Neural progenitor cell (in vitro differentiated cells): ENCODE measurements around the gene SMTNL1. TPM values are rescaled to one million over a fixed set of nuclear protein-coding genes. Genes with fewer than 3 reads are reported as not detected.

Experiments
- DNase-seq: peaks from one replicate; pipeline ENCODE4 v3.0.0-alpha.2; 2016; ENCODE audit warnings: low spot score
- H2AFZ ChIP-seq: fragments of 200-600 bp; sonication (generic); replicated peaks from 2 replicates; pipeline ENCODE4 v1.6.1; 2016; ENCODE audit warnings: antibody characterized with exemption
- H3F3A ChIP-seq: fragments of 200-600 bp; sonication (generic); 2 replicates; pipeline ENCODE4 v1.6.1; 2016; ENCODE audit warnings: antibody characterized with exemption, low read depth
- H3K27ac ChIP-seq: fragments of 200-600 bp; sonication (generic); 2 replicates; pipeline ENCODE4 v1.5.1; 2016; ENCODE audit warnings: mild to moderate bottlenecking
- H3K27me3 ChIP-seq: fragments of 200-600 bp; sonication (generic); 2 replicates; pipeline ENCODE4 v1.6.1; 2016; ENCODE audit warnings: mild to moderate bottlenecking, moderate library complexity
- H3K36me3 ChIP-seq: fragments of 200-600 bp; sonication (generic); 2 replicates; pipeline ENCODE4 v1.5.1; 2016
- H3K4me1 ChIP-seq: fragments of 200-600 bp; sonication (generic); 2 replicates; pipeline ENCODE4 v1.6.1; 2016; ENCODE audit warnings: mixed run types
- H3K4me2 ChIP-seq: fragments of 200-600 bp; sonication (generic); 2 replicates; pipeline ENCODE4 v1.6.1; 2016
- H3K4me3 ChIP-seq: fragments of 200-600 bp; sonication (generic); 2 replicates; pipeline ENCODE4 v1.5.1; 2016
- H3K79me2 ChIP-seq: fragments of 200-600 bp; sonication (generic); 2 replicates; pipeline ENCODE4 v1.6.1; 2016; ENCODE audit warnings: low read depth
- H3K9ac ChIP-seq: fragments of 200-600 bp; sonication (generic); 2 replicates; pipeline ENCODE4 v1.6.1; 2016
- H3K9me3 ChIP-seq: fragments of 200-600 bp; sonication (generic); 2 replicates; pipeline ENCODE4 v1.5.1; 2016; ENCODE audit warnings: low read depth
- H4K20me1 ChIP-seq: fragments of 200-600 bp; sonication (generic); 2 replicates; pipeline ENCODE4 v1.6.1; 2016; ENCODE audit warnings: low read depth
- H3K27ac Mint-ChIP-seq: 3 replicates; pipeline ENCODE4 v1.8.0; 2021; ENCODE audit warnings: mixed read lengths
- H3K27me3 Mint-ChIP-seq: 2 replicates; pipeline ENCODE4 v1.8.0; 2022; ENCODE audit warnings: low read depth, mild to moderate bottlenecking, inconsistent platforms, moderate library complexity, mixed read lengths; ENCODE audit not compliant: insufficient read depth
- H3K36me3 Mint-ChIP-seq: 3 replicates; pipeline ENCODE4 v1.8.0; 2021; ENCODE audit warnings: mixed read lengths
- H3K4me1 Mint-ChIP-seq: 3 replicates; pipeline ENCODE4 v1.8.0; 2021; ENCODE audit warnings: mixed read lengths
- H3K4me3 Mint-ChIP-seq: 3 replicates; pipeline ENCODE4 v1.8.0; 2021; ENCODE audit warnings: mild to moderate bottlenecking, moderate library complexity, mixed read lengths
- H3K9me3 Mint-ChIP-seq: 3 replicates; pipeline ENCODE4 v1.8.0; 2020; ENCODE audit warnings: mixed read lengths
- CTCF ChIP-seq: fragments of 200-600 bp; sonication (generic); IDR thresholded peaks from 2 replicates; pipeline ENCODE4 v1.5.1; 2017; ENCODE audit warnings: antibody characterized with exemption, mild to moderate bottlenecking
- EZH2 ChIP-seq: fragments of 200-600 bp; sonication (generic); IDR thresholded peaks from 2 replicates; pipeline ENCODE4 v1.6.1; 2017; ENCODE audit warnings: antibody characterized with exemption, mild to moderate bottlenecking, moderate library complexity
- EZH2phosphoT487 ChIP-seq: fragments of 200-600 bp; sonication (generic); IDR thresholded peaks from 2 replicates; pipeline ENCODE4 v1.6.1; 2017; ENCODE audit warnings: antibody characterized with exemption
- total RNA-seq: library from RNA; depleted of rRNA; stranded (reverse); fragments of >200 nt; gene quantifications from 2 replicates; pipeline ENCODE4 v1.2.3, GENCODE V29; 2015; ENCODE audit warnings: low replicate concordance

The SMTNL1 gene
- total RNA-seq, 1 donor from 2014 or later, result not detected

DNA sequence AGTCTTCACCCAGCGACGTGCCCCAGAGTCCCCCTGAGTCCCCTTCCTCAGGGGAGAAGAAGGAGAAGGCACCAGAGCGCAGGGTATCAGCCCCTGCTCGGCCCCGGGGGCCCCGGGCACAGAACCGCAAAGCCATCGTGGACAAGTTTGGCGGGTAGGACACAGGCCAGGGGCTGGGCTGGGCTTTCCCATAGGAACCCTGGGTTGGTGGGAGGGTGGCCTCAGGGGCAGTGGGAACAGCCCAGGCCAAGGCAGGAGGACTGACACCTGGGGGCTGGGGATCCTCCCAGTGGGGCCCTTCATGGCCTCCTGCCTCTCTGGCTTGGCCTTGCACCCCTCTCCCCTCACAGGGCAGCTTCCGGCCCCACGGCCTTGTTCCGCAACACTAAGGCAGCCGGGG, 8.5 kb downstream of the SMTNL1 start:
- Mint-ChIP-seq H3K27me3 (peaks cover 7% of the 10 kb centered on the region), H3K27ac (no peak overlapping the region), H3K4me1 (peaks cover 14% of the 10 kb centered on the region), H3K36me3 (no peaks in the 10 kb centered on the region), H3K9me3 (no peaks in the 10 kb centered on the region), H3K4me3 (no peak overlapping the region)
- H3K36me3 ChIP-seq, result no peaks in the 10 kb centered on the region
- peaks cover 6% of the 10 kb centered on the region for H3K4me1 ChIP-seq
- no peak overlapping the region for H3K4me3 ChIP-seq
- DNase-seq, result no peak
- H3K79me2 ChIP-seq, result no peaks in the 10 kb centered on the region
- TF ChIP-seq EZH2phosphoT487, result no peak
- TF ChIP-seq EZH2, result no peak
- TF ChIP-seq CTCF, result no peak
- H3K9me3 ChIP-seq, result no peaks in the 10 kb centered on the region
- H3F3A ChIP-seq, result no peaks in the 10 kb centered on the region
- no peak overlapping the region for H3K4me2 ChIP-seq
- no peaks in the 10 kb centered on the region for H4K20me1 ChIP-seq
- no peak overlapping the region for H3K9ac ChIP-seq
- H2AFZ ChIP-seq, result no peak overlapping the region
- H3K27ac ChIP-seq, result no peak overlapping the region
- H3K27me3 ChIP-seq, result no peaks in the 10 kb centered on the region

DNA sequence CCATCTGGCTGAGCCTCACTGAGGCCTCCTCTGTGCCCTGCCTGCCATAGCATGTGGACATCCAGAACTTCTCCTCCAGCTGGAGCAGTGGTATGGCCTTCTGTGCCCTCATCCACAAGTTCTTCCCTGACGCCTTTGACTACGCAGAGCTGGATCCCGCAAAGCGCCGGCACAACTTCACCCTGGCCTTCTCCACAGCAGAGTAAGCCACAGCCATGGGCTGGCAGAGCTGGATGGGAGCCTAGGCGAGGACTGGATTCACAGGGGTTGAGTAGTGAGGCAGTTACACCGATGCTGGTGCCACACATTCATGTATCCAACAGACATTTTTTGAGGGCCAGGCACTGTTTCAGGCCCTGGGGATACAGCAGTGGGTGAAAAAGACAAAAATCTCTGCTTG, 9.1 kb downstream of the SMTNL1 start:
- Histone ChIP-seq H3K79me2 (no peaks in the 10 kb centered on the region), H3K9ac (no peak overlapping the region), H3F3A (no peaks in the 10 kb centered on the region), H3K36me3 (no peaks in the 10 kb centered on the region), H3K4me3 (no peak overlapping the region), H4K20me1 (no peaks in the 10 kb centered on the region), H3K4me1 (peaks cover 6% of the 10 kb centered on the region), H3K27me3 (no peaks in the 10 kb centered on the region), H2AFZ (no peak overlapping the region), H3K27ac (no peak overlapping the region), H3K4me2 (no peak overlapping the region), H3K9me3 (no peaks in the 10 kb centered on the region)
- no peak for TF ChIP-seq CTCF
- no peak for TF ChIP-seq EZH2phosphoT487
- TF ChIP-seq EZH2, result no peak
- H3K4me3 Mint-ChIP-seq, result no peak overlapping the region
- no peaks in the 10 kb centered on the region for H3K36me3 Mint-ChIP-seq
- H3K27me3 Mint-ChIP-seq, result peaks cover 7% of the 10 kb centered on the region
- H3K27ac Mint-ChIP-seq, result no peak overlapping the region
- peaks cover 14% of the 10 kb centered on the region for H3K4me1 Mint-ChIP-seq
- no peaks in the 10 kb centered on the region for H3K9me3 Mint-ChIP-seq
- DNase-seq, result no peak

GRCh38 chr11:57546869-57547475, 9.6 kb downstream of the SMTNL1 start:
- peaks cover 6% of the 10 kb centered on the region for H3K4me1 ChIP-seq
- no peak overlapping the region for H3K4me3 Mint-ChIP-seq
- DNase-seq, result peak; percentile 64
- H3K9me3 Mint-ChIP-seq, result no peaks in the 10 kb centered on the region
- H3K4me3 ChIP-seq, result no peak overlapping the region
- no peaks in the 10 kb centered on the region for H4K20me1 ChIP-seq
- no peak overlapping the region for H2AFZ ChIP-seq
- peak overlapping the region; percentile 21 for H3K27ac ChIP-seq
- H3K27ac Mint-ChIP-seq, result no peak overlapping the region
- H3F3A ChIP-seq, result no peaks in the 10 kb centered on the region
- no peak overlapping the region for H3K9ac ChIP-seq
- peaks cover 2% of the 10 kb centered on the region for H3K36me3 Mint-ChIP-seq
- no peaks in the 10 kb centered on the region for H3K27me3 ChIP-seq
- no peaks in the 10 kb centered on the region for H3K9me3 ChIP-seq
- no peak for TF ChIP-seq EZH2phosphoT487
- TF ChIP-seq CTCF, result peak; percentile 26
- no peak for TF ChIP-seq EZH2
- H3K4me1 Mint-ChIP-seq, result peaks cover 14% of the 10 kb centered on the region
- no peaks in the 10 kb centered on the region for H3K79me2 ChIP-seq
- H3K4me2 ChIP-seq, result no peak overlapping the region
- no peaks in the 10 kb centered on the region for H3K36me3 ChIP-seq
- H3K27me3 Mint-ChIP-seq, result peaks cover 7% of the 10 kb centered on the region
